Neutrophil (primary cell): ENCODE results near the gene XRCC5.

ENCODE experiments used
- H3K27ac ChIP-seq: fragments of 200-600 bp; sonication (generic); 2 replicates; pipeline ENCODE4 v1.5.1; 2016; ENCODE audit warnings: mild to moderate bottlenecking, moderate library complexity
- H3K27me3 ChIP-seq: fragments of 200-600 bp; sonication (generic); 2 replicates; pipeline ENCODE4 v1.6.0; 2016; ENCODE audit warnings: mild to moderate bottlenecking
- H3K36me3 ChIP-seq: fragments of 200-600 bp; sonication (generic); 2 replicates; pipeline ENCODE4 v1.5.1; 2017
- H3K4me1 ChIP-seq, 2 experiments: fragments of 200-600 bp in 1 of 2; sonication (generic) in 1 of 2; 1 replicate in 1 of 2; 2 replicates in 1 of 2; pipeline versions ENCODE4 v1.5.1 to v1.6.1; 2013 to 2016; ENCODE audit warnings: low read depth in 1 of 2, low read length in 1 of 2, mild to moderate bottlenecking in 1 of 2, moderate library complexity in 1 of 2; ENCODE audit not compliant: control insufficient read depth in 1 of 2, insufficient read depth in 1 of 2
- H3K4me3 ChIP-seq, 2 experiments: fragments of 200-600 bp in 1 of 2; sonication (generic) in 1 of 2; 1 replicate in 1 of 2; 2 replicates in 1 of 2; pipeline ENCODE4 v1.5.1; 2013 to 2016; ENCODE audit warnings: low read depth in 1 of 2, low read length in 1 of 2, mild to moderate bottlenecking in 1 of 2, moderate library complexity in 1 of 2
- H3K9me3 ChIP-seq: fragments of 200-600 bp; sonication (generic); 2 replicates; pipeline ENCODE4 v1.5.1; 2016
- CTCF ChIP-seq: fragments of 200-600 bp; sonication (generic); IDR thresholded peaks from 2 replicates; pipeline ENCODE4 v1.5.1; 2016; ENCODE audit warnings: antibody characterized with exemption

Gene XRCC5

GRCh38 chr2:216164087-216164486 lies 54.9 kb downstream of the XRCC5 start:
- Histone ChIP-seq H3K36me3 (peaks cover 93% of the 10 kb centered on the region), H3K4me1 (no peaks in the 10 kb centered on the region), H3K27me3 (no peaks in the 10 kb centered on the region), H3K27ac (peak overlapping the region; percentile 14), H3K4me3 (no peak overlapping the region), H3K9me3 (no peaks in the 10 kb centered on the region)
- TF ChIP-seq CTCF: no peak

- Histone ChIP-seq H3K27me3 (no peaks in the 10 kb centered on the region), H3K4me3 (no peak overlapping the region), H3K9me3 (no peaks in the 10 kb centered on the region), H3K27ac (peak overlapping the region; percentile 14), H3K4me1 (no peaks in the 10 kb centered on the region), H3K36me3 (peaks cover 98% of the 10 kb centered on the region)
- no peak for TF ChIP-seq CTCF
Observed at GRCh38 chr2:216164576-216164975, 55.4 kb downstream of the XRCC5 start.

- Histone ChIP-seq H3K27me3 (no peaks in the 10 kb centered on the region), H3K9me3 (no peaks in the 10 kb centered on the region), H3K4me1 (no peaks in the 10 kb centered on the region), H3K36me3 (peaks cover 96% of the 10 kb centered on the region), H3K27ac (no peak overlapping the region), H3K4me3 (no peak overlapping the region)
- TF ChIP-seq CTCF: no peak
Observed at GRCh38 chr2:216165711-216166110, 56.6 kb downstream of the XRCC5 start.

- TF ChIP-seq CTCF: no peak
- Histone ChIP-seq H3K27me3 (no peaks in the 10 kb centered on the region), H3K4me3 (no peak overlapping the region), H3K9me3 (no peaks in the 10 kb centered on the region), H3K4me1 (no peaks in the 10 kb centered on the region), H3K36me3 (peaks cover 76% of the 10 kb centered on the region), H3K27ac (no peak overlapping the region)
Observed at GRCh38 chr2:216169087-216169486, 59.9 kb downstream of the XRCC5 start.

- H3K36me3 ChIP-seq: peaks cover 72% of the 10 kb centered on the region
- H3K4me3 ChIP-seq: no peak overlapping the region
- no peaks in the 10 kb centered on the region for H3K4me1 ChIP-seq
- no peaks in the 10 kb centered on the region for H3K27me3 ChIP-seq
- no peaks in the 10 kb centered on the region for H3K9me3 ChIP-seq
- peak overlapping the region; percentile 52 for H3K27ac ChIP-seq
- TF ChIP-seq CTCF: no peak
Observed at GRCh38 chr2:216170076-216170763, 61.1 kb downstream of the XRCC5 start.
